Glomerular endothelial cell (primary cell): ENCODE measurements around the gene ZNFX1. TPM values are rescaled to one million over a fixed set of nuclear protein-coding genes. Genes with fewer than 3 reads are reported as not detected.
A peak's percentile ranks its signal among the peaks of the same experiment; 100 is the strongest.
"Not testable (repeated sequence)": the region's sequence is repeated elsewhere in the genome, so short reads cannot be mapped to it uniquely, and the experiment has no call there.

Experiments used
- DNase-seq: peaks from one replicate; pipeline ENCODE4 v3.0.0-alpha.2; 2011; ENCODE audit warnings: low read depth, low spot score; ENCODE audit errors: extremely low read depth
- total RNA-seq: library from RNA; depleted of rRNA; stranded (reverse); fragments of >200 nt; gene quantifications from 2 replicates; pipeline ENCODE4 v1.2.3, GENCODE V29; 2015

ZNFX1 gene
- total RNA-seq, 1 donor from 2014 or later: 60.0 TPM

DNA sequence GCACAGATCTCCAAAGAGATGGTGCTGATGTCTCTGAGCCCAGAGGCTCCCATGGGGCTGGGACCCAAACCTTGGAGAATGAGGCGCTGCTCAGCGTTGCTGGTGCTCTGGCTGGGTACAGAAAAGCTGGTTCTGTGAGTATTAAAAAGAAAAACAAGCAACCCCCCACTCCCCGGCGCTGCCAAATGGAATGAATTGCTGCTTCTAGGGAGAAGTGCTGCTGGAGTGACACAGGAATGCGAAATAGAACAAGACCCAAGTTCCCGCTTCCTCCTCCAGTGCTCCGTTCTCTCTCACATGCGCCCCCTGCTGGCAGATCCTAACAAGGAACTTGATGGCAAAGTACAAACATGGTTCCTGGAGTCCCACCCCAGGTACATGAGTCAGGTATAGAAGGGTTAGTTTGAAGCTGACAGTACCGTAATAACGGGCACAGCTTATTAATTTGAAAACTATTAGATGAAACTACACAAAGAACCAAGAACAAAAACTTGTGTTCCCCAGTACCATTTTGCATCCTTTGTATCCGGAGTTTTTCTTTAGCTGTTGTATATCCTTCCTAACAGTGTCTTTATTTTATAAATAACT lies 60.8 kb downstream of the ZNFX1 start:
- DNase-seq: peak; percentile 80

DNA sequence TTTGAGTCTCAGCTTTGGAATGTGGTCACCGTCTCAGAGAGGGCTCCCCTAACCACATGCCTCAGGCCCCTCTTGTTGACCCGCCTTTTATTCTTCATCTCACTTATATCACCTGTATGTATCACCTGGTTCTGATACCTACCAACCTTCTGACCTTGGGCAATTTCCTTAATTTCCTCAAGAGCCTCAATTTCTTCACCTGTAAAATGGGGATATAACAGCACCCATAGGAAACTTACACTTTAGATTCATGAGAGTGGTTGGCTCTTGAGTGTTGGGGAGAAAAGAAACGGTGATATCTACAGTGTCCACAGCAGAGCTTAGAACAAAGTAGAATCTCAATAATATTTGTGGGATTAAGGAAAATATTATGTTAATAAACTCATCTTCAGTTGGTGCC lies 62.6 kb downstream of the ZNFX1 start:
- DNase-seq: no peak

DNA sequence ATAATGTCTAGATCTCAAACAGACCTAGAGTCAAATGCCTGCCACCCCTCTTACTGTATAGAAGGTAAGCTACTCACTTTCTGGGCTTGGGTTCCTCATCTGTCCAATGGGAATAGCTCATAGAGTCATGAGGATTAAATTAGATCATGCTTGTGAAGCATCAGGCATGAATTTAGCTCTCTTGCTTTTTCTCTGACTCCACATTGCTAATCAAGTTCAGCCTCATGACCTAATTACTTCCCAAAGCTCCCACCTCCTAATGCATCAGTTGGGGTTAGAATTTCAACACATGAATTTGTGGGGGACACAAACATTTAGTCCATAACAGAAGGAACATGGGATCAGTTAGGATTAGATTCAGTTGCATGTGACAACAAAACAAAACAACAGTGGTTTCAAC lies 63.3 kb downstream of the ZNFX1 start:
- DNase-seq: no peak

DNA sequence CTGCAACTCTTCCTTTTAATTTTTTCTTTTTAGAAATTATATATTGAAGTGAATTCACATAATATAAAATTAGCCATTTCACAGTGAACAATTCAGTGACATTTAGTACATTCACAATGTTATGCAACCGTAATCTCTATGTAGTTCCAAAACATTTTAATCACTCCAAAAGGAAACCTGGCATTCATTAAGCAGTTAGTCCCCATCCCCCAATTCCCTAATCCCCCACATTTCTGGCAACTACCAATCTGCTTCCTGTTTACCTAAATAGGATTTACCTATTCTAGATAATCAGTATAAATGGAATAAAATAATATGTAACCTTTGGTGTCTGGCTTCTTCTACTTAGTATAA lies 67.1 kb downstream of the ZNFX1 start:
- no peak for DNase-seq

DNA sequence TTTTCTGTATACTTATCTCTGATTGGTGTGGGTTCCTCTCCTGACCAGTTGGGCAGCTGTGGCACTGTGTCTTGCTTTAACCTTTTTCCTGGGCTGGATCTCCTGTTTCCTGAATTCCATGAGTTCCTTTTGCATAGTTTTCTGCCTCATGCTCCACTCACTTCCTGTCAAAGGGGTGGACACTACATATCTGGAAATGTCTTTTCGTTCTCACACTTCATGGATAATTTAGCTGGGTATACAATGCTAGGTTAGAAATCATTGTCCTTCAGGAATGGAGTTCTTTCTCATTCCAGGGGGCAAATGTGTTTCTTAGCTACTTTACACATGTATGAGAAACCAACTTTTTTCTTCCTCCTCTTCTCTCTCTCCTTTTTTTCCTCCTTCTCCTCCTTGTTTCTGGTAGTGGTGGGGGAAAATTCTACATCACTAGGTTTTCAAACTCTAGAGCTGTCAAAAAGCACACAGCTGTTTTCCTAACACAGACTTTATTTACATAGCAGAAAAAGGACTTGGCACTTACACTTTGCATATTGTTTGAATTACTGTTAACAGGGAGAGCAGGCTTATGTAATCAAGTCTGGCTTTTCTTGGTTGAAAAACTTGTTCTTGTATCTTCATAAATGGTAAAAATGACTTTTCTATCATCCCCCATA lies 67.6 kb downstream of the ZNFX1 start:
- DNase-seq: no peak

DNA sequence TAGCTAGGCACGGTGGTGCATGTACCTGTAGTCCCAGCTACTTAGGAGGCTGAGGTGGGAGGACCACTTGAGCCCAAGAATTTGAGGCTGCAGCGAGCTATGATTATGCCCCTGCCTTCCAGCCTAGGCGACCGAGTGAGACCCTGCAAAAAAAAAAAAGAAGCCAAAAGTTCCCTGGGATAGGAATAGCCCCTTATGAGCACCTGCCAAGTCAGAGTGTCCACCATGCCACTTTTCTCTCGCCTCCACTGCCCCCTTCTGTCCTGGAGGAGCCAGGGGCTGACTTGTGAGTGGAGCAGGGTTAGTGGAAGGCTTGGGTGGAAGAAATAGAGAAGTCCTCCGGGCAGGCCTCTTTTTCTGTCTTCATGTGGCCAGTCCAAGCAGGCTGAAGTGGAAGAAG lies 70.8 kb downstream of the ZNFX1 start:
- no peak for DNase-seq

DNA sequence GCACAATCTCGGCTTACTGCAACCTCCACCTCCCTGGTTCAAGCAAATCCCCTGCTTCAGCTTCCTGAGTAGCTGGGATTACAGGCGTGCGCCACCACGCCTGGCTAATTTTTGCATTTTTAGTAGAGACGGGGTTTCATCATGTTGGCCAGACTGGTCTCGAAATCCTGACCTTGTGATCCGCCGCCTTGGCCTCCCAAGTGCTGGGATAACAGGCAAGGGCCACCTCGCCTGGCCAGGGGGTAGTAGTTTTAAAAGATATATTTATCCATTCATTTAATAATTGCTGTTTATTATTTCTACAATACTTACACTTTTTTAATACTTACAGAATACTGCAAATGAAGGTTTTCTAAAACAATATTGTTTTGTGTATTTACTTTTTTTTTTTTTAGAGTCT lies 74.1 kb downstream of the ZNFX1 start:
- no peak for DNase-seq

DNA sequence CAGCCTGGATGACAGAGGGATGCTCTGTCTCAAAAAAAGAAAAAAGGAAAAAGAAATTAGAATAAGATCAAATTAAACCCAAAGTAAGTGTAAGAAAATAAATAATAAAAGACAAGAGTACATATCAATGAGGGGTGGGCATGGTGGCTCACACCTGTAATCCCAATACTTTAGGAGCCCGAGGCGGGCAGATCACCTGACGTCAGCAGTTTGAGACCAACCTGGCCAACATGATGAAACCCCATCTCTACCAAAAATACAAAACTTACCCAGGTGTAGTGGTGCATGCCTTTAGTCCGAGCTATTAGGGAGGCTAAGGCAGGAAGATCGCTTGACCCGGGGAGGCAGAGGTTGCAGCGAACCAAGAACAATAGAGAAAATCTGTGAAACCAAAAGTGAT lies 74.8 kb downstream of the ZNFX1 start:
- DNase-seq: no peak

DNA sequence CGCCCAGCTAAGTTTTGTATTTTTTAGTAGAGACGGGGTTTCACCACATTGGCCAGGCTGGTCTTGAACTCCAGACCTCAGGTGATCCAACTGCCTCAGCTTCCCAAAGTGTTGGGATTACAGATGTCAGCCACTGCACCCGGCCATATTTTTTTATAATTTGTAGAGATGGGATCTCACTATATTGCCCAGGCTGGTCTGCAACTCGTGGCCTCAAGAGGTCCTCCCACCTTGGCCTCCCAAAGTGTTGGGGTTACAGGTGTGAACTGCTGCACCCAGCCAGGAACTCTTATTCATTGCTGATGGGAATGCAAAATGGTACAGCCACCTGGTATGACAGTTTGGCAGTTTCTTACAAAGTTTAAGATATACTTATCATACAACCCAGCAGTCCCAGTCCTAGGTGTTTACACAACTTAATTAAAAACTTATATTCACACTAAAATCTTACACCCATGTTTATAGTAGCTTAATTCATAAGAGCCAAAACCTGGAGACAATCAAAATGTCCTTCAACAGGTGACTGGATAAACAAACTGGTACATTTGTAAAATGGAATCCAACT lies 78.0 kb downstream of the ZNFX1 start:
- no peak for DNase-seq

DNA sequence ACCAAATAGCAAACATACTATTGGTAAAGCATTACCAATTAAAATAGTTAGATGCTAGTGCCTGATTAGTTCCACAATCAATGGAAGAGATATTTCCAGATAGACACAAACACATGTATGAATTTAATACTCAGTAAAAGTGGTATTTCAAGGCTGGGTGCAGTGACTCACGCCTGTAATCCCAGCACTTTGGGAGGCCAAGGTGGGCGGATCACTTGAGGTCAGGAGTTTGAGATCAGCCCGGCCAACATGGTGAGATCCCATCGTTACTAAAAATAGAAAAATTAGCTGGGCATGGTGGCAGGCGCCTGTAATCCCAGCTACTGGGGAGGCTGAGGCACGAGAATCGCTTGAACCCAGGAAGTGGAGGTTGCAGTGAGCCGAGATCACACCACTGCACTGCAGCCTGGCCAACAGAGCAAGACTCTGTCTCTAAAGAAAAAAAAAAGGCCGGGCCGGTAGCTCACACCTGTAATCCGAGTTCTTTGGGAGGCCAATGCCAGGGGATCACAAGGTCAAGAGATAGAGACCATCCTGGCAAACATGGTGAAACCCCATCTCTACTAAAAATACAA lies 84.8 kb downstream of the ZNFX1 start:
- DNase-seq: not testable (repeated sequence)

Other genes with a start within 250 kb of the ZNFX1 start
- gene CSE1L, start 231.7 kb downstream of the ZNFX1 start, total RNA-seq: 71.4 and 83.8 TPM in 2 replicates
- 76.7 and 79.2 TPM in 2 replicates for gene STAU1, start 89.7 kb downstream of the ZNFX1 start, total RNA-seq
- gene DDX27, start 58.6 kb downstream of the ZNFX1 start, total RNA-seq: 26.3 and 28.6 TPM in 2 replicates
- gene KCNB1, start 204.6 kb upstream of the ZNFX1 start, total RNA-seq: not detected in 2 replicates